CD4-positive, alpha-beta memory T cell (primary cell): ENCODE data around the gene ZNF283. TPM values are rescaled to one million over a fixed set of nuclear protein-coding genes. Genes with fewer than 3 reads are reported as not detected.

ENCODE experiments used
- CTCF ChIA-PET: fragments of 350-600 bp; sonication (Branson Sonifier 250); formaldehyde crosslinking; loops from one replicate; lab custom pipeline; 2021; ENCODE audit warnings: inconsistent platforms; ENCODE audit not compliant: partially characterized antibody; lab: Charles Lee
- POLR2A ChIA-PET: fragments of 350-600 bp; sonication (Branson Sonifier 250); formaldehyde crosslinking; loops from one replicate; lab custom pipeline; 2021; ENCODE audit not compliant: partially characterized antibody; lab: Charles Lee
- DNase-seq, 5 donors: peaks; one replicate each; pipeline versions ENCODE4 v3.0.0 to v3.0.0-alpha.2; 2020 to 2022; ENCODE audit warnings: mixed read lengths in 1 of 5
- H3K27ac ChIP-seq: one replicate; pipeline ENCODE4 v1.7.0; 2013; ENCODE audit warnings: low read depth, low read length
- H3K27me3 ChIP-seq: 2 replicates; pipeline ENCODE4 v1.7.0; 2013; ENCODE audit warnings: mild to moderate bottlenecking, low read length, moderate library complexity; ENCODE audit not compliant: insufficient read depth
- H3K36me3 ChIP-seq: 2 replicates; pipeline ENCODE4 v1.7.0; 2013; ENCODE audit warnings: mild to moderate bottlenecking, low read length, moderate library complexity; ENCODE audit not compliant: insufficient read depth
- H3K4me1 ChIP-seq: 2 replicates; pipeline ENCODE4 v1.7.0; 2013; ENCODE audit warnings: mild to moderate bottlenecking, low read length, moderate library complexity; ENCODE audit not compliant: insufficient read depth
- H3K4me3 ChIP-seq, 2 donors: one replicate each; pipeline ENCODE4 v1.7.0; 2013; ENCODE audit warnings: low read length in 2 of 2, mild to moderate bottlenecking in 1 of 2
- H3K9me3 ChIP-seq, 2 donors: one replicate each; pipeline ENCODE4 v1.7.0; 2013; ENCODE audit warnings: low read length in 2 of 2, control low read depth in 1 of 2; ENCODE audit not compliant: control insufficient read depth in 1 of 2
- H3K27ac Mint-ChIP-seq, 7 donors: one replicate each; pipeline ENCODE4 v1.8.0; 2020 to 2021; ENCODE audit warnings: mixed read lengths in 7 of 7, mild to moderate bottlenecking in 6 of 7, inconsistent platforms in 3 of 7, moderate library complexity in 3 of 7
- H3K27me3 Mint-ChIP-seq, 2 donors: one replicate each; pipeline ENCODE4 v1.8.0; 2020 to 2021; ENCODE audit warnings: mixed read lengths in 2 of 2
- H3K36me3 Mint-ChIP-seq, 2 donors: one replicate each; pipeline ENCODE4 v1.8.0; 2020 to 2021; ENCODE audit warnings: mixed read lengths in 2 of 2, inconsistent platforms in 1 of 2, mild to moderate bottlenecking in 1 of 2
- H3K4me1 Mint-ChIP-seq, 4 donors: one replicate each; pipeline ENCODE4 v1.8.0; 2020 to 2021; ENCODE audit warnings: mixed read lengths in 4 of 4, mild to moderate bottlenecking in 1 of 4
- H3K4me3 Mint-ChIP-seq, 8 donors: one replicate each; pipeline ENCODE4 v1.8.0; 2020 to 2021; ENCODE audit warnings: mixed read lengths in 8 of 8, mild to moderate bottlenecking in 7 of 8, moderate library complexity in 6 of 8, inconsistent platforms in 3 of 8
- H3K9me3 Mint-ChIP-seq, 8 donors: one replicate each; pipeline ENCODE4 v1.8.0; 2020 to 2021; ENCODE audit warnings: mixed read lengths in 8 of 8, mild to moderate bottlenecking in 5 of 8, inconsistent platforms in 3 of 8, moderate library complexity in 1 of 8
- intact Hi-C: fragments of 100-400 bp; cut with micrococcal nuclease; formaldehyde crosslinking; loops from one replicate; pipeline ENCODE4 v1.15.1; 2023
- polyA plus RNA-seq, 2 donors: library from polyadenylated mRNA; unstranded; fragments of 300-500 nt; fragmentation: Illumina TruSeq; gene quantifications; one replicate each; pipeline ENCODE4 v1.2.3, GENCODE V29; 2021
- total RNA-seq, 2 experiments: library from RNA; stranded (reverse); gene quantifications; one replicate each; pipeline ENCODE4 v1.2.3, GENCODE V29; 2021

The ZNF283 gene
- 10 to 100 TPM; 18.1 to 20.7 TPM for total RNA-seq
- polyA plus RNA-seq, result 1 to 10 TPM; 4.3 to 4.9 TPM

- ChIA-PET CTCF (interaction anchor here (1.0 to 1.2 kb wide), 2 partner anchors 17 to 673 kb away, joined by 3 to 9 read pairs; partner anchors contain the start of gene ZNF180), POLR2A (interaction anchor here (0.6 to 1.2 kb wide), 3 partner anchors 62 to 108 kb away, joined by 3 read pairs; partner anchors contain the start of gene ZNF45)
- Histone ChIP-seq H3K9me3 (no peaks in the 10 kb centered on the region), H3K4me3 (peak within 1 kb of the TSS; percentile 70 to 73), H3K36me3 (peaks cover 10% of the 10 kb centered on the region), H3K27me3 (no peaks in the 10 kb centered on the region), H3K27ac (peak within 1 kb of the TSS; percentile 33), H3K4me1 (peaks cover 13% of the 10 kb centered on the region)
- H3K9me3 Mint-ChIP-seq, result peaks cover 0 to 2% (median 0%) of the 10 kb centered on the region in 8 donors
- peak; percentile 73 to 80 (median 76) for DNase-seq
- intact Hi-C loops, result loop anchor here (1.0 to 2.0 kb wide), 2 partner anchors 72 to 175 kb away; partner anchors contain the start of genes SMG9 and ZNF230
- H3K4me3 Mint-ChIP-seq, result peak within 1 kb of the TSS; percentile 73 to 94 (median 91)
- H3K36me3 Mint-ChIP-seq, result peaks cover 24 to 29% of the 10 kb centered on the region in 2 donors
- H3K4me1 Mint-ChIP-seq, result peaks cover 9 to 20% (median 16%) of the 10 kb centered on the region in 4 donors
- H3K27me3 Mint-ChIP-seq, result peaks cover 0 to 1% of the 10 kb centered on the region in 2 donors
- H3K27ac Mint-ChIP-seq, result peak within 1 kb of the TSS; percentile 41 to 89 (median 83)
These were observed at the start of gene ZNF283 for GRCh38 chr19:43826787-43827754. Gene ZNF283 (plus strand): TSS chr19:43827321. CDS start chr19:43833505, 6,184 bp downstream.

- Mint-ChIP-seq H3K36me3 (peaks cover 0 to 9% of the 10 kb centered on the region in 2 donors), H3K4me1 (peaks cover 50 to 83% (median 66%) of the 10 kb centered on the region in 4 donors), H3K27me3 (no peaks in the 10 kb centered on the region), H3K27ac (peak overlapping the region; percentile 85 to 99 (median 91)), H3K4me3 (peak overlapping the region; percentile 33 to 92 (median 87)), H3K9me3 (peaks cover 0 to 1% (median 0%) of the 10 kb centered on the region in 8 donors)
- H3K36me3 ChIP-seq, result peaks cover 6% of the 10 kb centered on the region
- peak overlapping the region; percentile 67 for H3K27ac ChIP-seq
- no peak for DNase-seq
- H3K9me3 ChIP-seq, result no peaks in the 10 kb centered on the region
- no peaks in the 10 kb centered on the region for H3K27me3 ChIP-seq
- peaks cover 79% of the 10 kb centered on the region for H3K4me1 ChIP-seq
- intact Hi-C loops, result no loop called here
- CTCF ChIA-PET, result interaction anchor here (0.8 to 8.1 kb wide), 11 partner anchors 9 to 185 kb away, joined by 3 to 94 read pairs (median 5); partner anchors contain the start of gene SMG9
- H3K4me3 ChIP-seq, result peak overlapping the region in 1 of 2 donors; percentile 48
- POLR2A ChIA-PET, result interaction anchor here (1.3 to 7.8 kb wide), 4 partner anchors 11 to 110 kb away, joined by 4 to 106 read pairs (median 56); partner anchors contain the start of gene SMG9
These were observed 48.5 kb upstream of the ZNF283 start for GRCh38 chr19:43778651-43779050.

- Histone ChIP-seq H3K36me3 (peaks cover under 1% of the 10 kb centered on the region), H3K4me1 (peaks cover 85% of the 10 kb centered on the region), H3K27ac (peak overlapping the region; percentile 67), H3K27me3 (no peaks in the 10 kb centered on the region), H3K9me3 (no peaks in the 10 kb centered on the region), H3K4me3 (peak overlapping the region; percentile 38 to 48)
- intact Hi-C loops, result no loop called here
- Mint-ChIP-seq H3K36me3 (peaks cover 0 to 8% of the 10 kb centered on the region in 2 donors), H3K4me3 (peak overlapping the region; percentile 84 to 92 (median 87)), H3K27me3 (no peaks in the 10 kb centered on the region), H3K4me1 (peaks cover 55 to 90% (median 72%) of the 10 kb centered on the region in 4 donors), H3K9me3 (peaks cover 0 to 1% (median 0%) of the 10 kb centered on the region in 8 donors), H3K27ac (peak overlapping the region; percentile 85 to 99 (median 91))
- no peak for DNase-seq
- ChIA-PET CTCF (interaction anchor here (0.8 to 8.1 kb wide), 12 partner anchors 8 to 185 kb away, joined by 3 to 94 read pairs (median 6); partner anchors contain the start of gene SMG9), POLR2A (interaction anchor here (1.3 to 7.8 kb wide), 4 partner anchors 12 to 111 kb away, joined by 4 to 106 read pairs (median 56); partner anchors contain the start of gene SMG9)
These were observed 47.8 kb upstream of the ZNF283 start for GRCh38 chr19:43779147-43779819.

- ChIA-PET POLR2A (interaction anchor here (1.2 to 7.8 kb wide), 5 partner anchors 12 to 341 kb away, joined by 4 to 106 read pairs (median 6); partner anchors contain the start of gene SMG9), CTCF (interaction anchor here (1.1 to 8.1 kb wide), 8 partner anchors 9 to 111 kb away, joined by 4 to 94 read pairs (median 6); partner anchors contain the start of gene SMG9)
- Mint-ChIP-seq H3K27ac (peak overlapping the region; percentile 85 to 99 (median 91)), H3K4me3 (peak overlapping the region; percentile 84 to 92 (median 87)), H3K36me3 (peaks cover 0 to 8% of the 10 kb centered on the region in 2 donors), H3K9me3 (peaks cover 0 to 1% (median 0%) of the 10 kb centered on the region in 8 donors), H3K4me1 (peaks cover 58 to 95% (median 75%) of the 10 kb centered on the region in 4 donors), H3K27me3 (no peaks in the 10 kb centered on the region)
- H3K36me3 ChIP-seq, result no peaks in the 10 kb centered on the region
- no peak for DNase-seq
- peak overlapping the region; percentile 67 for H3K27ac ChIP-seq
- H3K9me3 ChIP-seq, result no peaks in the 10 kb centered on the region
- intact Hi-C loops, result loop anchor here (1.0 to 10.0 kb wide), 2 partner anchors 26 to 215 kb away; partner anchors contain the start of gene SMG9
- H3K4me1 ChIP-seq, result peaks cover 90% of the 10 kb centered on the region
- H3K27me3 ChIP-seq, result no peaks in the 10 kb centered on the region
- peak overlapping the region; percentile 38 to 48 for H3K4me3 ChIP-seq
These were observed 47.3 kb upstream of the ZNF283 start for GRCh38 chr19:43779820-43780219.

GRCh38 chr19:43780706-43781525 is 46.2 kb upstream of the ZNF283 start, which contains the start of gene KCNN4:
Gene KCNN4 (minus strand): TSS chr19:43780973. CDS start chr19:43780861, 112 bp downstream.
- Mint-ChIP-seq H3K27ac (peak within 1 kb of the TSS; percentile 85 to 99 (median 94)), H3K4me1 (peaks cover 58 to 95% (median 72%) of the 10 kb centered on the region in 4 donors), H3K36me3 (peaks cover 0 to 8% of the 10 kb centered on the region in 2 donors), H3K9me3 (peaks cover 0 to 1% (median 0%) of the 10 kb centered on the region in 8 donors), H3K4me3 (peak within 1 kb of the TSS; percentile 84 to 92 (median 87)), H3K27me3 (no peaks in the 10 kb centered on the region)
- H3K9me3 ChIP-seq, result no peaks in the 10 kb centered on the region
- POLR2A ChIA-PET, result interaction anchor here (1.0 to 7.8 kb wide), 7 partner anchors 13 to 342 kb away, joined by 3 to 106 read pairs (median 6); partner anchors contain the start of gene SMG9
- intact Hi-C loops, result loop anchor here (1.0 to 10.0 kb wide), 2 partner anchors 27 to 216 kb away; partner anchors contain the start of gene SMG9
- peak within 1 kb of the TSS; percentile 44 to 48 for H3K4me3 ChIP-seq
- H3K36me3 ChIP-seq, result no peaks in the 10 kb centered on the region
- H3K27ac ChIP-seq, result peak within 1 kb of the TSS; percentile 67
- no peaks in the 10 kb centered on the region for H3K27me3 ChIP-seq
- peak in 4 of 5 donors; percentile 52 to 83 (median 58) for DNase-seq
- H3K4me1 ChIP-seq, result peaks cover 89% of the 10 kb centered on the region
- CTCF ChIA-PET, result interaction anchor here (1.4 to 8.1 kb wide), 3 partner anchors 14 to 112 kb away, joined by 3 to 94 read pairs (median 28); no protein-coding TSS in a partner anchor
